GM12873 (cell line): ENCODE measurements around the gene ARAP3.

ENCODE experiments used
- TF ChIP-seq, protein P1 (sequence below): IDR thresholded peaks from 2 replicates; pipeline ENCODE4 v1.5.1; 2012; ENCODE audit warnings: low read depth, mild to moderate bottlenecking, moderate library complexity, low read length, control low read depth; ENCODE audit not compliant: insufficient read depth; ENCODE audit errors: missing control alignments

The ARAP3 gene

DNA sequence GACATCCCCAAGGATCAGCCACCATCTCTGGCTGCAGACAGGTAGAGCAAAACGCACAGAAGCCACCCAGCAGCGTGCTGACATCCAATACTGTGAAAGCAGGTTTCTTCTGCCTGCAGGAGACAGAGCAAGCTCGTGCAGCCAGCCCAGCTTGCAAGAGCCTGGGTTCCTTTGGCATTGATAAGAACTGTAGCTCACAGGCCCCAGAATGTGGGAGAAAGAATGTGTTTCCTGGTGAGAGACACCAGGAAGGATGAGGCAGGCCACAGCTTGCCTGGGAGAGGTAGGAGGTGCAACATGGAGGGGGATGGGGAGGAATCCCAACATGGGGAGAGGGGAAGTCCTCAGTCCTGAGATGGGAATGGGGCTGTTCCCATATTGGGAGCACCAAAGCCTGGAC is 34.0 kb upstream of the ARAP3 start:
- TF ChIP-seq, protein P1, sequence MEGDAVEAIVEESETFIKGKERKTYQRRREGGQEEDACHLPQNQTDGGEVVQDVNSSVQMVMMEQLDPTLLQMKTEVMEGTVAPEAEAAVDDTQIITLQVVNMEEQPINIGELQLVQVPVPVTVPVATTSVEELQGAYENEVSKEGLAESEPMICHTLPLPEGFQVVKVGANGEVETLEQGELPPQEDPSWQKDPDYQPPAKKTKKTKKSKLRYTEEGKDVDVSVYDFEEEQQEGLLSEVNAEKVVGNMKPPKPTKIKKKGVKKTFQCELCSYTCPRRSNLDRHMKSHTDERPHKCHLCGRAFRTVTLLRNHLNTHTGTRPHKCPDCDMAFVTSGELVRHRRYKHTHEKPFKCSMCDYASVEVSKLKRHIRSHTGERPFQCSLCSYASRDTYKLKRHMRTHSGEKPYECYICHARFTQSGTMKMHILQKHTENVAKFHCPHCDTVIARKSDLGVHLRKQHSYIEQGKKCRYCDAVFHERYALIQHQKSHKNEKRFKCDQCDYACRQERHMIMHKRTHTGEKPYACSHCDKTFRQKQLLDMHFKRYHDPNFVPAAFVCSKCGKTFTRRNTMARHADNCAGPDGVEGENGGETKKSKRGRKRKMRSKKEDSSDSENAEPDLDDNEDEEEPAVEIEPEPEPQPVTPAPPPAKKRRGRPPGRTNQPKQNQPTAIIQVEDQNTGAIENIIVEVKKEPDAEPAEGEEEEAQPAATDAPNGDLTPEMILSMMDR = no peak

DNA sequence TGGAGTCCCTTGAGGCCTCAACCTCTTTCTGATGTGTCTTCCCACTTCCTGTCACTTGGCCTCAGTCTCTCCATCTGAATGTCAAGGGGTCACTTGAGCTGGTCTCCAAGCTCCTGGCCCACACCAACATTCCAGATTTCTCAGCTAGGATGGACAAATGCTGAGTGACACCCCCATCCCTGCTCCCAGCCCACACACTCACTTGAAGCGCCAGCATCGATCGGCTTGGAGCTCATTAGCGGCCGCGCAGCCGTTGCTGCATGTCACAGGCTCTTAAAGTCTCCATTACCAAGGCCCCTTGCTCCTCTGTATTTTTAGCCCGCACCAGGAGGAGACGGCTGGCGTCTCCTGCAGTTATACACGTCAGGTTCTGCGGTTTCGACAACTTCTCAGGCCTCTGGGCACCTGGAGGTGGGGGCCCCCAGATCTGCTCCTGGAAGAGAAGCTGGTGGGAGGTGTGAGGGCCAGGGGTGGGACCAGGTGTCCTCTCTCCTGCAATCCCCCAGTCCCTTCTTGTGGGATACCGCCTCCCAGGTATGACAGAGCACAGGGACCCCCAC is 33.4 kb upstream of the ARAP3 start:
- TF ChIP-seq, protein P1 = no peak

DNA sequence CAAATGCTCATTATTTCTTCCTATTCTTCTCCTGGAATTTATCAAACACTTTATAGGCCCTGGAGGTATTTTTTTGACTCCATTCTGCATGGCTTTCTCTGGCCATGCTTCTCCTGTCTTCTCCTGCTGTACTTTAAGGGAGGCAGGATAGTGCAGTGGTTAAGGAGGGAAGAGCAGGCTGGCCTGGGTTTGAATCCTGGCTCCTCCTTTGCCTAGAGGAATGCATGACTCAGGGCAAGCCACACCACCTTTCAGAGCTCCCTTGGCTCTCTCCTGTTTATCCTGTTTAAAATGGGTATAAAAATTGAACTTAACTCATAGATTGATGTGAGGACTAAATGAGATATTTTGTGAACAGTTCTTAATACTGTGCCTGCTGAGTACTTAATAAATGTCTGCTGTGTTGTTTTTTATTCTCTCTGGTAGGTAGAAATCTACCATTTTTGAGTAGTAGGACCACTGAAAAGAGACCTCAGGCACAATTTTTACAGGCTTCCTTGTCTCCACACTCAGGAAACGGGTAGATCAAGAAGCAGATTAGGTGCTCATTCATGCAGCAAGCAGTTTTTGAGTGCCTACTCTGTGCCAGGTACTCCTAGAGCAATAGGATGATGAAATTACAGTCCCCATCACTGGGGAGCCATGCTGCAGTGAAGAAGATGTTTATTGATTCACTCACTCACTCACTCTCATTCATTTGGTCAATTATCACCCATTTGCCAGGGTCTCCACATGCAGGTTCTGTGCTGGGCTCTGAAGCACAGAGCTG is 32.7 kb upstream of the ARAP3 start:
- TF ChIP-seq, protein P1 = no peak

DNA sequence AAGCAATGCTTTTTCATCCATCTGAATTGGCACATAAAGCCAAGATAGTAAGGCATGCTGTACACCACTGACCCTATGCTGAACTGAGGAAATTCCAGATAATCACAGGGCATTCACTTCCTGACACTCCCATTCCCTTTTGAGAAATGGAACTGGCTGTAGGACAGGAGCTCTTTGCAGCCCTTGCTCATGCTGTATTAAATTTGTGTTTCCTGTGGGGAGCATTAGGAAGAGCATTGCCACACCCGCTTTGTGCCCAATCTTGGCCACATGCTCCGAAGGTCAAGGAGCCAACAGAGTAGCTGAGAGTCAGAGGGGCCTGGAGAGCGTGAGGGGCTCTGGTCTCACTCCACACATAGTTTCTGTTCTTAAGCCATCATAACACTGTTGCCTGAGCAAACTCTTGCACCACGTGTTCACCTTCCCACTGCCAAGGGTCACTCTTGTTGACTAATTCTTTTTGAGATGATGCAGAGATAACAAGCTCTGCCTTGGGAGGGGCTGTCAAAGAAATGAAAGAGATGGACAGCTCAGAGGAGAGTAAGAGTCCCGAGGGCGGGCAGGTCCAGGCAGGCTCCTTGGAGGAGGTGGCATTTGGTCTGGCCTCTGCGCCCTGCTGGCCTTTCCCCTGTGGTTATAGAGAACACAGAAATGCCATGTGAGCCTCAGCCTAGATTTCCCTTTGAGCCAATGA is 31.7 kb upstream of the ARAP3 start:
- TF ChIP-seq, protein P1 = no peak

GRCh38 chr5:141711687-141712086 is 29.7 kb upstream of the ARAP3 start:
- TF ChIP-seq, protein P1 = no peak

DNA sequence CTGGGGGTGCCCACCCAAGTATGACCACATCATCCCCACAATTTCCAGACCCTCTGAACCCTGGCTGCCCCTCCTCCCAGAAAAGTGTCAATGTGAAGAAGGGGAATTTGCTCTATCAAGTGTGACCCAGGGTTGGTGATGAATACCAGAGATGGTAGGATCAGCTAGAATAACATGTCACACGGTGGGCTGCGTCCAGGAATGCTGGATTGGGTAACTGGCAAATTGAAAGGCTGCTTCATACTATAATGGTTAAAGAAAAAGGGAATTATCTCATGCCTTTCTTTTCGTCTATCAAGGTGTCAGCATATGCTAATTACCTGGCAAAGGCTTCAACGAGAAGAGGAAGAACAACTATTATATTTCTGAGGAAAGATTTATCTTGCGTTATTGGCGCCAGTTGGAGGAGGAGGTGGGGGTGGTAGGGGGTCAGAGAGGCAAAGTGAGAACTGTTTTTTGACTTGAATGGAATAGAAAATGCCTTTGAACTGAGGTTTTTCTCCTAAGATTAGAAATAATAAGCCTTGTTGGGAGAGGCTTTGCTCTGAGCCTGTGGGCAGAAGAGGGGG is 27.8 kb upstream of the ARAP3 start:
- TF ChIP-seq, protein P1 = no peak

GRCh38 chr5:141708016-141708415 is 26.0 kb upstream of the ARAP3 start:
- TF ChIP-seq, protein P1 = no peak
